GM12878 (cell line): ENCODE measurements around the gene DPP3. TPM values are rescaled to one million over a fixed set of nuclear protein-coding genes. Genes with fewer than 3 reads are reported as not detected.

Source experiments
- ATAC-seq: fragments of 200-7000 bp; cut with Tn5 transposase; 3 replicates; pipeline ENCODE4 v1.9.1; 2020; ENCODE audit warnings: mild to moderate bottlenecking, moderate library complexity
- BruUV-seq: library from RNA; stranded (reverse); fragments of 400-500 nt; replicated peaks from 2 replicates; lab custom pipeline; 2021; lab: Mats Ljungman, UMichigan
- CTCF ChIA-PET: fragments of 300-600 bp; sonication (Branson Sonifier 250); formaldehyde crosslinking; extraction: SDS; loops from one replicate; lab custom pipeline; 2021; ENCODE audit warnings: inconsistent platforms; lab: Yijun Ruan, JAX
- POLR2A ChIA-PET: fragments of 350-600 bp; formaldehyde crosslinking; extraction: SDS; loops from one replicate; lab custom pipeline; 2021; ENCODE audit warnings: inconsistent platforms; lab: Charles Lee
- RAD21 ChIA-PET: fragments of 300-600 bp; sonication (Branson Sonifier 250); formaldehyde crosslinking; loops from one replicate; lab custom pipeline; 2023; ENCODE audit warnings: antibody characterized with exemption; ENCODE audit not compliant: unreplicated experiment; lab: Charles Lee
- SMC1A ChIA-PET: fragments of 300-600 bp; sonication (Branson Sonifier 250); formaldehyde crosslinking; loops from one replicate; lab custom pipeline; 2023; ENCODE audit not compliant: unreplicated experiment, uncharacterized antibody; lab: Charles Lee
- DNase-seq: peaks from one replicate; pipeline ENCODE4 v3.0.0-alpha.2; 2011; ENCODE audit warnings: low read depth, low spot score
- FAIRE-seq: peaks from 3 replicates; lab custom pipeline; 2011; peaks lifted over from hg19 to GRCh38; lab: Jason Lieb, UNC
- H2AFZ ChIP-seq: 2 replicates; pipeline ENCODE4 v1.6.0; 2011; ENCODE audit warnings: low read depth, low read length, control low read depth; ENCODE audit not compliant: control insufficient read depth
- H3K27ac ChIP-seq: 2 replicates; pipeline ENCODE4 v1.5.1; 2011; ENCODE audit warnings: control low read depth; ENCODE audit not compliant: control insufficient read depth, insufficient read depth
- H3K27me3 ChIP-seq, 2 experiments: replicated peaks in 1 of 2; 2 replicates each; pipeline versions ENCODE4 v1.6.0 to v1.6.1; 2011; ENCODE audit warnings: low read length in 1 of 2; ENCODE audit not compliant: control insufficient read depth in 2 of 2, insufficient read depth in 2 of 2
- H3K36me3 ChIP-seq, 2 experiments: 2 replicates each; pipeline ENCODE4 v1.5.1; 2011; ENCODE audit warnings: low read length in 1 of 2; ENCODE audit not compliant: control insufficient read depth in 2 of 2, insufficient read depth in 2 of 2
- H3K4me1 ChIP-seq: 2 replicates; pipeline ENCODE4 v1.6.1; 2011; ENCODE audit warnings: mild to moderate bottlenecking, low read length, moderate library complexity, mixed read lengths; ENCODE audit not compliant: control insufficient read depth, insufficient read depth
- H3K4me2 ChIP-seq: 2 replicates; pipeline ENCODE4 v1.6.0; 2011; ENCODE audit warnings: control low read depth; ENCODE audit not compliant: control insufficient read depth, insufficient read depth
- H3K4me3 ChIP-seq: fragments of 200-600 bp; sonication (generic); 2 replicates; pipeline ENCODE4 v1.5.1; 2016
- H3K79me2 ChIP-seq: 2 replicates; pipeline ENCODE4 v1.6.0; 2011; ENCODE audit warnings: low read length; ENCODE audit not compliant: control insufficient read depth, insufficient read depth
- H3K9ac ChIP-seq: 2 replicates; pipeline ENCODE4 v1.8.0; 2011; ENCODE audit warnings: low read length, control low read depth, mixed read lengths; ENCODE audit not compliant: control insufficient read depth, insufficient read depth
- H3K9me3 ChIP-seq: replicated peaks from 3 replicates; pipeline ENCODE4 v1.5.1; 2011; ENCODE audit warnings: mild to moderate bottlenecking, low read length; ENCODE audit not compliant: control insufficient read depth, insufficient read depth
- H4K20me1 ChIP-seq: 2 replicates; pipeline ENCODE4 v1.6.0; 2011; ENCODE audit not compliant: control insufficient read depth, insufficient read depth
- ATF7 ChIP-seq: fragments of 450-650 bp; IDR thresholded peaks from 2 replicates; pipeline ENCODE4 v1.6.1; 2016; ENCODE audit warnings: low read depth, mild to moderate bottlenecking
- IKZF1 ChIP-seq: fragments of 450-650 bp; conservative IDR thresholded peaks from 2 replicates; pipeline ENCODE4 v1.6.1; 2017; ENCODE audit warnings: antibody characterized with exemption, mild to moderate bottlenecking
- KDM1A ChIP-seq: fragments of 200-600 bp; sonication (generic); IDR thresholded peaks from 2 replicates; pipeline ENCODE4 v1.6.1; 2016; ENCODE audit warnings: borderline replicate concordance
- MYC ChIP-seq: IDR thresholded peaks from 2 replicates; pipeline ENCODE4 v1.6.1; 2011; ENCODE audit warnings: mild to moderate bottlenecking, low read length, moderate library complexity, inconsistent platforms; ENCODE audit not compliant: insufficient read depth, insufficient replicate concordance, insufficient read length, severe bottlenecking
- NR2C2 ChIP-seq: IDR thresholded peaks from 2 replicates; pipeline ENCODE4 v1.6.1; 2011; ENCODE audit warnings: borderline replicate concordance, low read depth; ENCODE audit not compliant: control insufficient read depth, insufficient read length
- PBX3 ChIP-seq: IDR thresholded peaks from 2 replicates; pipeline ENCODE4 v1.6.1; 2011; ENCODE audit warnings: mild to moderate bottlenecking, low read depth, low read length, moderate library complexity; ENCODE audit not compliant: insufficient replicate concordance
- RELA ChIP-seq: fragments of 450-650 bp; IDR thresholded peaks from 2 replicates; pipeline ENCODE4 v1.8.0; 2014; ENCODE audit warnings: borderline replicate concordance; ENCODE audit not compliant: partially characterized antibody
- SIX5 ChIP-seq: IDR thresholded peaks from 2 replicates; pipeline ENCODE4 v1.6.1; 2011; ENCODE audit warnings: mild to moderate bottlenecking, low read depth, low read length, moderate library complexity; ENCODE audit not compliant: severe bottlenecking
- SKIL ChIP-seq: fragments of 450-650 bp; IDR thresholded peaks from 2 replicates; pipeline ENCODE4 v1.6.1; 2017; ENCODE audit warnings: mild to moderate bottlenecking, low read depth, inconsistent platforms; ENCODE audit not compliant: poor library complexity, severe bottlenecking
- SMAD5 ChIP-seq: IDR thresholded peaks from 2 replicates; pipeline ENCODE4 v1.6.1; 2016; ENCODE audit warnings: antibody characterized with exemption, low read depth
- SMARCA5 ChIP-seq: fragments of 450-650 bp; IDR thresholded peaks from 2 replicates; pipeline ENCODE4 v1.6.1; 2017; ENCODE audit warnings: mild to moderate bottlenecking
- SPI1 ChIP-seq: IDR thresholded peaks from 2 replicates; pipeline ENCODE4 v1.6.1; 2011; ENCODE audit warnings: low read depth, mild to moderate bottlenecking, low read length, moderate library complexity, borderline replicate concordance; ENCODE audit not compliant: insufficient read depth
- SREBF1 ChIP-seq: IDR thresholded peaks from 2 replicates; pipeline ENCODE4 v1.6.1; 2012; ENCODE audit warnings: mild to moderate bottlenecking, low read length
- SRF ChIP-seq, 2 experiments: IDR thresholded peaks; 2 replicates each; pipeline ENCODE4 v1.6.1; 2011; ENCODE audit warnings: low read depth in 2 of 2, low read length in 2 of 2, mild to moderate bottlenecking in 1 of 2, moderate library complexity in 1 of 2
- SUZ12 ChIP-seq: fragments of 200-600 bp; sonication (generic); IDR thresholded peaks from one replicate; pipeline ENCODE4 v1.6.1; 2018; ENCODE audit warnings: antibody characterized with exemption, mild to moderate bottlenecking; ENCODE audit not compliant: unreplicated experiment
- TBL1XR1 ChIP-seq: IDR thresholded peaks from 2 replicates; pipeline ENCODE4 v1.6.1; 2012; ENCODE audit warnings: low read depth, low read length, improper control_type of control experiment
- TCF12 ChIP-seq: IDR thresholded peaks from 2 replicates; pipeline ENCODE4 v1.6.1; 2011; ENCODE audit warnings: low read depth, mild to moderate bottlenecking, low read length
- ZNF207 ChIP-seq: fragments of 450-650 bp; IDR thresholded peaks from 2 replicates; pipeline ENCODE4 v1.6.1; 2014; ENCODE audit warnings: antibody characterized with exemption, mild to moderate bottlenecking, borderline replicate concordance
- WGBS: methylation state at CpG from one replicate; pipeline ENCODE4 v1.1.6; 2016; ENCODE audit warnings: low lambda C conversion rate; ENCODE audit not compliant: insufficient replicate concordance, insufficient coverage; ENCODE audit errors: missing lambda C conversion rate; 5-methylcytosine and 5-hydroxymethylcytosine counted together
- in situ Hi-C: fragments of 300-500 bp; cut with MboI; formaldehyde crosslinking; loops from 9 replicates; pipeline ENCODE4 v1.14.3; 2018; ENCODE audit warnings: mixed read lengths
- intact Hi-C: fragments of 100-400 bp; cut with micrococcal nuclease; formaldehyde crosslinking; loops from one replicate; pipeline ENCODE4 v1.14.2; 2022; ENCODE audit not compliant: unreplicated experiment
- polyA plus RNA-seq, 11 experiments: library from polyadenylated mRNA; depleted of rRNA in 4 of 11; unstranded in 6 of 11; stranded (reverse) in 5 of 11; fragments of >200 nt; fragmentation: Nextera tagmentation in 4 of 11; fragmentation: Illumina TruSeq in 1 of 11; extraction: Ambion mirVana in 4 of 11; extraction: Trizol in 1 of 11; gene quantifications; 1 replicate in 1 of 11; 2 replicates in 10 of 11; pipeline versions ENCODE4 v1.2.1 to v1.2.3, GENCODE V29; 2011 to 2016; ENCODE audit warnings: inconsistent platforms in 2 of 11, missing spikeins in 2 of 11, low read depth in 1 of 11
- total RNA-seq, 4 experiments: library from RNA; depleted of rRNA in 3 of 4; stranded (reverse); fragments of >200 nt in 3 of 4; fragmentation: Illumina TruSeq in 1 of 4; extraction: Trizol in 1 of 4; gene quantifications; 2 replicates each; pipeline versions ENCODE4 v1.2.1 to v1.2.3, GENCODE V29; 2013 to 2021
- TF ChIP-seq, protein P1 (sequence below): fragments of 450-650 bp; IDR thresholded peaks from 2 replicates; pipeline ENCODE4 v1.6.1; 2017; ENCODE audit warnings: antibody characterized with exemption, mild to moderate bottlenecking, moderate library complexity

DPP3 gene
- total and polyA plus RNA-seq, 10 of the 15 experiments (the other 5 are each of a cell fraction or from before 2014, with no cell fraction given) = 6.0 to 117 (median 78.1) TPM

DNA sequence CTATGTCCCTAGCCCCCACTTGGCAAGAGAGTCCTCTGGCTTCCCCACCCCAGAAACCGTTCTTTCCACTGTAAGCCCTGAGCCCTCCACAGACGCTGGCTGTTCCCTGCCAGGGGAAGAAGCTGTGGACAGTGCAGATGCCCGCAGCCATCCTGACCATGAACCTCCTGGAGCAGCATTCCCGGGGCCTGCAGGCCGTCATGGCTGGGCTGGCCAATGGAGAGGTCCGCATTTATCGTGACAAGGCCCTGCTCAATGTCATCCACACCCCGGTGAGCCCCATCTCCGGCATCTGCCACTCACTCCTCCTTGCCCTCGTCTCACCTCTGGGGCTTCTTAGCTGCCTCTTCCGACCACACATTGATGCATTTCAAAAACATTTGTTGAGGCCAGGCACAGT is 43.4 kb downstream of the DPP3 start:
- H3K4me1 ChIP-seq = no peaks in the 10 kb centered on the region
- no peak overlapping the region for H3K9ac ChIP-seq
- no peak for FAIRE-seq
- no TSS peak for BruUV-seq
- no peaks in the 10 kb centered on the region for H3K9me3 ChIP-seq
- H3K27me3 ChIP-seq = no peaks in the 10 kb centered on the region
- ChIA-PET SMC1A (no interaction called here), CTCF (no interaction called here), POLR2A (no interaction called here), RAD21 (no interaction called here)
- intact Hi-C loops = no loop called here
- no peak overlapping the region for H3K27ac ChIP-seq
- 90% methylated on average over 11 of the region's 11 CpGs for WGBS
- TF ChIP-seq MYC = no peak
- TF ChIP-seq SUZ12 = no peak
- TF ChIP-seq SMAD5 = no peak
- TF ChIP-seq TCF12 = no peak
- no peak for TF ChIP-seq SRF (IDR thresholded peaks at IDR 0.05; ENCODE audit: low read depth in 2 of 2, low read length in 2 of 2)
- TF ChIP-seq SIX5 = no peak
- no peak for TF ChIP-seq TBL1XR1
- TF ChIP-seq PBX3 = no peak
- no peak for TF ChIP-seq RELA
- no peak for TF ChIP-seq SMARCA5
- TF ChIP-seq IKZF1 = no peak
- TF ChIP-seq, protein P1, sequence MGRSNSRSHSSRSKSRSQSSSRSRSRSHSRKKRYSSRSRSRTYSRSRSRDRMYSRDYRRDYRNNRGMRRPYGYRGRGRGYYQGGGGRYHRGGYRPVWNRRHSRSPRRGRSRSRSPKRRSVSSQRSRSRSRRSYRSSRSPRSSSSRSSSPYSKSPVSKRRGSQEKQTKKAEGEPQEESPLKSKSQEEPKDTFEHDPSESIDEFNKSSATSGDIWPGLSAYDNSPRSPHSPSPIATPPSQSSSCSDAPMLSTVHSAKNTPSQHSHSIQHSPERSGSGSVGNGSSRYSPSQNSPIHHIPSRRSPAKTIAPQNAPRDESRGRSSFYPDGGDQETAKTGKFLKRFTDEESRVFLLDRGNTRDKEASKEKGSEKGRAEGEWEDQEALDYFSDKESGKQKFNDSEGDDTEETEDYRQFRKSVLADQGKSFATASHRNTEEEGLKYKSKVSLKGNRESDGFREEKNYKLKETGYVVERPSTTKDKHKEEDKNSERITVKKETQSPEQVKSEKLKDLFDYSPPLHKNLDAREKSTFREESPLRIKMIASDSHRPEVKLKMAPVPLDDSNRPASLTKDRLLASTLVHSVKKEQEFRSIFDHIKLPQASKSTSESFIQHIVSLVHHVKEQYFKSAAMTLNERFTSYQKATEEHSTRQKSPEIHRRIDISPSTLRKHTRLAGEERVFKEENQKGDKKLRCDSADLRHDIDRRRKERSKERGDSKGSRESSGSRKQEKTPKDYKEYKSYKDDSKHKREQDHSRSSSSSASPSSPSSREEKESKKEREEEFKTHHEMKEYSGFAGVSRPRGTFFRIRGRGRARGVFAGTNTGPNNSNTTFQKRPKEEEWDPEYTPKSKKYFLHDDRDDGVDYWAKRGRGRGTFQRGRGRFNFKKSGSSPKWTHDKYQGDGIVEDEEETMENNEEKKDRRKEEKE = no peak
- TF ChIP-seq SREBF1 = no peak
- TF ChIP-seq SKIL = no peak
- TF ChIP-seq ATF7 = no peak
- no peak for TF ChIP-seq KDM1A
- no peak for TF ChIP-seq ZNF207
- TF ChIP-seq SPI1 = no peak
- no peak for TF ChIP-seq NR2C2
- no peak overlapping the region for H2AFZ ChIP-seq
- no peaks in the 10 kb centered on the region for H4K20me1 ChIP-seq
- H3K4me2 ChIP-seq = no peak overlapping the region
- H3K79me2 ChIP-seq = no peaks in the 10 kb centered on the region
- ATAC-seq = no peak
- in situ Hi-C loops = no loop called here
- H3K4me3 ChIP-seq = no peak overlapping the region
- DNase-seq = no peak
- peaks cover 0 to 4% of the 10 kb centered on the region in 2 experiments; a peak in 2 of 4 replicates for H3K36me3 ChIP-seq
